ENCODE measurements around the gene EFCAB7.

Gene EFCAB7

DNA sequence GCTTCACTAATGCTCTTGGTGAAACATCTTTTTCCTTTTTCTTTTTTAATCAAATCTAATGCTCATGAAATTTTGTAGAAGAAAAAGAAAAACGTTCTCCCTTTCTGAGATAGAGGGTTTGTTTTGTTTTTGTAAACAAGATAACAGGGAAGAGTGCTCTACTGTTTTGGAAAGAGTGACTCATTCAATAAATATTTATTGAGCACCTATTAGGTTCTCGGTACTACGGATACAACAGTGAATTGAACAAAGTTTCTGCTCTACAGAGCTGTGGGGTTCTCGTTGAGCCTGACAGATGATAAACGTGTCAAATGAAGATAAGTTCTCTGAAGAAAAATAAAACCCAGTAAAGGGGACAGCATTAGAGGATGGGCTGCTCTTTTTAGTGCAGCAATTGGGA, 76.9 kb downstream of the EFCAB7 start:
- H3K9ac ChIP-seq (ENCODE audit: low read depth in 1 of 2, low read length in 2 of 2) = no peak overlapping the region
- H3K27ac ChIP-seq (ENCODE audit: low read depth, low read length) = no peak overlapping the region
- H3K36me3 ChIP-seq (ENCODE audit: control insufficient read depth in 1 of 2, insufficient read depth in 2 of 2, low read length in 2 of 2) = no peaks in the 10 kb centered on the region
- no peaks in the 10 kb centered on the region for H3K4me1 ChIP-seq (ENCODE audit: control insufficient read depth in 1 of 2, insufficient read depth in 2 of 2, low read length in 2 of 2)
- H3K4me3 ChIP-seq (ENCODE audit: low read depth in 1 of 2, low read length in 2 of 2) = no peak overlapping the region
- H3K9me3 ChIP-seq (ENCODE audit: control insufficient read depth in 1 of 2, low read length in 2 of 2) = no peaks in the 10 kb centered on the region
- H3K27me3 ChIP-seq (ENCODE audit: control insufficient read depth in 1 of 2, insufficient read depth in 2 of 2, low read length in 2 of 2) = no peaks in the 10 kb centered on the region

DNA sequence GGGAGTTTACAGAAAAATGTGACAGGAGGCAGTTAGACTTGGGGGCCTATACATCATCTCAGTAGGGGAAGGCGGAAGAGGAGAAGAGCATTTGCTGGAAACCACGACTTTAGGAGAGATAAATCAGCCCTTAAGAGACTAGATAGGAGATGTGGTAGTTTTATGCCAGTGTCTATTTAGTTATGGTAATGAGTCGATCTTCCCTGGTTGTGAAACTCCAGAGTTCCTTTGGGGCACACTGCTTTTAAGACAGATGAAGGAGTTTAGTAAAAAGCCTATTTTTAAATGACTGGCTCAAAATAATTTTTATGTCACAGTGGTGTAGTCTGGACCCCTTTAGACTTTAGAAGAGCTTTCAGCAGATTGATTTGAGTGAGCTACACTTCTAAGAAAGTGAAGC, 77.7 kb downstream of the EFCAB7 start:
- Histone ChIP-seq H3K36me3 (ENCODE audit: control insufficient read depth in 1 of 2, insufficient read depth in 2 of 2, low read length in 2 of 2) (no peaks in the 10 kb centered on the region), H3K9me3 (ENCODE audit: control insufficient read depth in 1 of 2, low read length in 2 of 2) (no peaks in the 10 kb centered on the region), H3K27ac (ENCODE audit: low read depth, low read length) (no peak overlapping the region), H3K9ac (ENCODE audit: low read depth in 1 of 2, low read length in 2 of 2) (no peak overlapping the region), H3K4me3 (ENCODE audit: low read depth in 1 of 2, low read length in 2 of 2) (no peak overlapping the region), H3K4me1 (ENCODE audit: control insufficient read depth in 1 of 2, insufficient read depth in 2 of 2, low read length in 2 of 2) (no peaks in the 10 kb centered on the region), H3K27me3 (ENCODE audit: control insufficient read depth in 1 of 2, insufficient read depth in 2 of 2, low read length in 2 of 2) (no peaks in the 10 kb centered on the region)

DNA sequence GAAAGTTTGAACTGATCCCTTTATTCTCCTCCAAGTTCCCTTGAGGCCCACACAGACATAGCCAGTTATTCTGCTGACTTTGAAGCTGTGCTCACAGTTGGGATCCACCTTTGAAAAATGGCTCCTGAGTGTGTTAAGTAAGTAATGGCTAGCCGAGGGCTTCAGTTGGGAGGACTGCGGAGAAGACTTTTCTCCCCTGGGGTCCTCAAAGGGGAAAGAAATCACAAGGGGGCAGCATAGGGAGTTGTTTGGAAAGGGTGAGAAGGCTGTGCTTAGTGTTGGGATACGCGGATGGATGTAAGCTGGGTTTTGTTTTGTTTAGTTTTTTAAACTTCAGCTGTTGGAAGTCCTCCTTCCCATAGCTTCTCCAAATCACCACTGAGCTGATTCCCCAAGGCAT, 78.1 kb downstream of the EFCAB7 start:
- Histone ChIP-seq H3K27me3 (ENCODE audit: control insufficient read depth in 1 of 2, insufficient read depth in 2 of 2, low read length in 2 of 2) (no peaks in the 10 kb centered on the region), H3K4me3 (ENCODE audit: low read depth in 1 of 2, low read length in 2 of 2) (no peak overlapping the region), H3K9me3 (ENCODE audit: control insufficient read depth in 1 of 2, low read length in 2 of 2) (no peaks in the 10 kb centered on the region), H3K4me1 (ENCODE audit: control insufficient read depth in 1 of 2, insufficient read depth in 2 of 2, low read length in 2 of 2) (no peaks in the 10 kb centered on the region), H3K27ac (ENCODE audit: low read depth, low read length) (no peak overlapping the region), H3K9ac (ENCODE audit: low read depth in 1 of 2, low read length in 2 of 2) (no peak overlapping the region), H3K36me3 (ENCODE audit: control insufficient read depth in 1 of 2, insufficient read depth in 2 of 2, low read length in 2 of 2) (no peaks in the 10 kb centered on the region)

DNA sequence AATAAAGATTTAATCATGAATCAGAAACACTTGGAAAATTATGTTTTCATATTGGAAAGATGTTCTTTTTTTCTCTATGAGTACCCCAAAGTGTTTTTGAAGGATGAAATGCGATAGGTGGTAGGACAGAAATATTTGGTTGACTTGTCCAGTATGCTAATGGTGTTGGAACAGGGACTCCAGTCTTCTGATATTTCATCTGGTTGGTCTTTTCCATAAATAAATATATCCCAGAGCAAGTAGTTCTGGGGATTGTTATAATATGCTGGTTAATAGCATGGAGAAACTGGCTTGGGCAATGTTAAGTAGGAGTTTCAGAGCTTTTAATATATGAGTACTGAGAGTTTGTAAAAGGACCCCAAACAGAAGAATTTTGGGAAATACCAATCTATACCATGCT, 78.6 kb downstream of the EFCAB7 start:
- Histone ChIP-seq H3K27ac (ENCODE audit: low read depth, low read length) (no peak overlapping the region), H3K9ac (ENCODE audit: low read depth in 1 of 2, low read length in 2 of 2) (no peak overlapping the region), H3K4me1 (ENCODE audit: control insufficient read depth in 1 of 2, insufficient read depth in 2 of 2, low read length in 2 of 2) (no peaks in the 10 kb centered on the region), H3K36me3 (ENCODE audit: control insufficient read depth in 1 of 2, insufficient read depth in 2 of 2, low read length in 2 of 2) (no peaks in the 10 kb centered on the region), H3K4me3 (ENCODE audit: low read depth in 1 of 2, low read length in 2 of 2) (no peak overlapping the region), H3K27me3 (ENCODE audit: control insufficient read depth in 1 of 2, insufficient read depth in 2 of 2, low read length in 2 of 2) (no peaks in the 10 kb centered on the region), H3K9me3 (ENCODE audit: control insufficient read depth in 1 of 2, low read length in 2 of 2) (no peaks in the 10 kb centered on the region)

DNA sequence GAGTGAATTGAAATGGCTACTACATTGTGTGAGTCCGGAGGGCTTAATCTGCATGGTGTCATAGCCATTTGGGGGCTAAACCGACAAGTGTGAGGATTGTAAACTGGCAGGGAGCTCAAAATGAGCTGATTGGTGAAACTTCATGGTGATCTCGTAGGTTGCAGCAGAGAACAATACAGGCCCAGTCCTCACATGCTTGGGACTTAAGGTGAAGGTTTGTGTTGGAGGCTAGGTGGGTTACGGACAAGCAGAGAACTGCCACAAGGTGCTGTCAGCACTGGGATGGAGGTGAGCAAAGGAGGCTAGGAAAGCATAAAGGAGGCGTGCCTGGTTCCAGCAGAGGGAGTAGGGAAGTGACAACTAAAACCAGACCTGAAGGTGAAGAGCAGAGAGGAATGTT, 79.3 kb downstream of the EFCAB7 start:
- Histone ChIP-seq H3K27ac (ENCODE audit: low read depth, low read length) (no peak overlapping the region), H3K4me3 (ENCODE audit: low read depth in 1 of 2, low read length in 2 of 2) (no peak overlapping the region), H3K9me3 (ENCODE audit: control insufficient read depth in 1 of 2, low read length in 2 of 2) (no peaks in the 10 kb centered on the region), H3K27me3 (ENCODE audit: control insufficient read depth in 1 of 2, insufficient read depth in 2 of 2, low read length in 2 of 2) (no peaks in the 10 kb centered on the region), H3K4me1 (ENCODE audit: control insufficient read depth in 1 of 2, insufficient read depth in 2 of 2, low read length in 2 of 2) (no peaks in the 10 kb centered on the region), H3K9ac (ENCODE audit: low read depth in 1 of 2, low read length in 2 of 2) (no peak overlapping the region), H3K36me3 (ENCODE audit: control insufficient read depth in 1 of 2, insufficient read depth in 2 of 2, low read length in 2 of 2) (no peaks in the 10 kb centered on the region)

DNA sequence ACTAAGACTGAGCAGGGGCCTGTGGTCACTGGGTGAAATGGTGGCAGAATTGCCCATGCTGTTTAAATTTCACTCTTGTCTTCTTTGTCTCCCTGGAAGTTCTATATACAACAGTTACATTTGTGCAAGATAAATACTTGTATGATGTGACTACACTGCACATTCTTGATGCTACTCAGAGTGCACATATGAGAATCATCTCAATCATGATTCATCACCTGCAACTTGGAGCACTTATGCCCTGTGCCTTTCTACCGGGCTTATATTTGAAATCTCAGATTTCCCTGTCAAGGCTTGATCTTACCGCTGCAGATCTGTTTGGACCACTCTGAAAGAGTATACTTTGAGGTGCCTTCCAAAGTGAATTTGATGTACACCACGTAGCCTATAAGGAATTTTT, 80.5 kb downstream of the EFCAB7 start:
- Histone ChIP-seq H3K27me3 (ENCODE audit: control insufficient read depth in 1 of 2, insufficient read depth in 2 of 2, low read length in 2 of 2) (no peaks in the 10 kb centered on the region), H3K9ac (ENCODE audit: low read depth in 1 of 2, low read length in 2 of 2) (no peak overlapping the region), H3K4me1 (ENCODE audit: control insufficient read depth in 1 of 2, insufficient read depth in 2 of 2, low read length in 2 of 2) (no peaks in the 10 kb centered on the region), H3K4me3 (ENCODE audit: low read depth in 1 of 2, low read length in 2 of 2) (no peak overlapping the region), H3K36me3 (ENCODE audit: control insufficient read depth in 1 of 2, insufficient read depth in 2 of 2, low read length in 2 of 2) (no peaks in the 10 kb centered on the region), H3K27ac (ENCODE audit: low read depth, low read length) (no peak overlapping the region), H3K9me3 (ENCODE audit: control insufficient read depth in 1 of 2, low read length in 2 of 2) (no peaks in the 10 kb centered on the region)

DNA sequence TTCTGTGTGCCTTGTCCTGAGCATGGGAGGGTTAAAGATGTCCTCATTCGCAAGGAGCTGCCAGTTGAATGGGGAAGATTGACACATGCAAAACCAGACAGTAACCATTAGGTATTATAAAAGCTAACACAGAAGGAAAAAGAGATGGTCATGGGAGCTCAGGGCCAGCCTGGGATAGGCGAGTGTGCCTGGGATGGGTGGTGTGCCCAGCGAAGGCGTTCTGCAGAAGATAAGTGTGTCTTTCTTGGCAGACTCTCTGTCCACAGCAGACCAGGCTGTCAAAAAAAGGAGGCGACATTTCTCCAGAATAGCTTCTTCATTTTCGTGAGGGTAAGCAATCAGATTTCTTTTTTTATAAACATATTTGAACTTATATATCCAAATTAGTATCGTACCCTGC, 84.0 kb downstream of the EFCAB7 start:
- H3K27ac ChIP-seq (ENCODE audit: low read depth, low read length) = no peak overlapping the region
- no peaks in the 10 kb centered on the region for H3K27me3 ChIP-seq (ENCODE audit: control insufficient read depth in 1 of 2, insufficient read depth in 2 of 2, low read length in 2 of 2)
- H3K9ac ChIP-seq (ENCODE audit: low read depth in 1 of 2, low read length in 2 of 2) = no peak overlapping the region
- H3K4me1 ChIP-seq (ENCODE audit: control insufficient read depth in 1 of 2, insufficient read depth in 2 of 2, low read length in 2 of 2) = no peaks in the 10 kb centered on the region
- H3K36me3 ChIP-seq (ENCODE audit: control insufficient read depth in 1 of 2, insufficient read depth in 2 of 2, low read length in 2 of 2) = no peaks in the 10 kb centered on the region
- no peaks in the 10 kb centered on the region for H3K9me3 ChIP-seq (ENCODE audit: control insufficient read depth in 1 of 2, low read length in 2 of 2)
- no peak overlapping the region for H3K4me3 ChIP-seq (ENCODE audit: low read depth in 1 of 2, low read length in 2 of 2)

DNA sequence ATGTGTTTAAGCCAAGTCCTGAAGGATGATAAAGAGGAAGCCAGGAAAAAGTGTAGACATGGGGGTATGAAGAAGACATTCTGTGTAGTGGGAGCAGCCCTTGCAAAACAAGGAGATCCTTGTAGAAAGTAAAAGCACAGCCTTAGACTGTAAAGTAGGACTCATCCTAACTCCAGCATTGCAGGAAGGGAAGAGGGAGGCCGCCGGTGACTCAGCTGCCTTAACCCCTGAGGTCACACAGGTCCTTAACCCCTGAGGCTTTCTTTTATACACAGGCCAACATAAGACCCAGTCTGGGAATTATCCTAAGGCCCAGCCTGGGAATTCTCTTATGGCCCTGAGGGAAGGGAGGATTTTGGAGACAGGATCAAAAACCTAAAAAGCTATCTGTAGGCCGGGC, 87.9 kb downstream of the EFCAB7 start:
- Histone ChIP-seq H3K27me3 (ENCODE audit: control insufficient read depth in 1 of 2, insufficient read depth in 2 of 2, low read length in 2 of 2) (no peaks in the 10 kb centered on the region), H3K4me3 (ENCODE audit: low read depth in 1 of 2, low read length in 2 of 2) (no peak overlapping the region), H3K4me1 (ENCODE audit: control insufficient read depth in 1 of 2, insufficient read depth in 2 of 2, low read length in 2 of 2) (no peaks in the 10 kb centered on the region), H3K9me3 (ENCODE audit: control insufficient read depth in 1 of 2, low read length in 2 of 2) (no peaks in the 10 kb centered on the region), H3K36me3 (ENCODE audit: control insufficient read depth in 1 of 2, insufficient read depth in 2 of 2, low read length in 2 of 2) (no peaks in the 10 kb centered on the region), H3K9ac (ENCODE audit: low read depth in 1 of 2, low read length in 2 of 2) (no peak overlapping the region), H3K27ac (ENCODE audit: low read depth, low read length) (no peak overlapping the region)

DNA sequence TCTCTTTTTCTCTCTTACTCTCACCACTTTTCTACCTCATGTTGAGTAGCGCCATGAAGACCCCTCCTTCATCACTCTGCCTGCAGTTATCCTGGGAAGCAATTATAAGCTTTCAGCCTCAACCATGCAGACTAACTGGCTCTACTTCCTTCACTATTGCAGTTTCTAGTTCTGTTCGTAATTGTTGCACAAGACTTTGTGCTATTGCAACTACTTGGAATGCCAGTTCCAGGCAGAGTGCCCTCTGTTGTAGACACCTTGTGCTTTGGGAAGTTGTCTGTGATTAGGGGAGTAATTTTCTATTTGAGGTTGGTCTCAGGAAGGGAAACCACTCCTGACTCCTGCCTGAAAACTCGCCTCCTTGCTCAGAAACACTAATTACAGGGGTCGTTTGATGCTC, 89.2 kb downstream of the EFCAB7 start:
- no peaks in the 10 kb centered on the region for H3K9me3 ChIP-seq (ENCODE audit: control insufficient read depth in 1 of 2, low read length in 2 of 2)
- H3K4me1 ChIP-seq (ENCODE audit: control insufficient read depth in 1 of 2, insufficient read depth in 2 of 2, low read length in 2 of 2) = no peaks in the 10 kb centered on the region
- peaks cover 0 to 7% of the 10 kb centered on the region in 2 donors for H3K36me3 ChIP-seq (ENCODE audit: control insufficient read depth in 1 of 2, insufficient read depth in 2 of 2, low read length in 2 of 2)
- H3K4me3 ChIP-seq (ENCODE audit: low read depth in 1 of 2, low read length in 2 of 2) = no peak overlapping the region
- H3K27ac ChIP-seq (ENCODE audit: low read depth, low read length) = no peak overlapping the region
- no peak overlapping the region for H3K9ac ChIP-seq (ENCODE audit: low read depth in 1 of 2, low read length in 2 of 2)
- no peaks in the 10 kb centered on the region for H3K27me3 ChIP-seq (ENCODE audit: control insufficient read depth in 1 of 2, insufficient read depth in 2 of 2, low read length in 2 of 2)

DNA sequence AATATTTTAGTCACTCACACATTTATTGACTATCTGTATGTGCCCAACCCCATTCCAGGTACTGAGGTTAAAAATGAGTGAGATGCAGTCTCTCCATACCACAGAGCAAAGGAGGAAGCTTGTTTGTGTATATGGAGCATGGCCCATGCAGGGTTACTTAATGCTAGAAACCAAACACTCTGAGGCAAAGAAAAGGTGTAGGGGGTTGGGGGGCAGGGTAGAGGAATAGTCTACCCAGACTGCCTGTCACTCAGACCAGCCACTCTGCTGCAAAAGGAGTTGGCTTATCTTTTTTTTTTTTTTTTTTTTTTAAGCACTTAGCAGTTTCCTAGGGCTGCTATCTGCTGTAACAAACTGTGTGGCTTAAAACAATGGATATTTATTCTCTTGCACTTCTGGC, 89.6 kb downstream of the EFCAB7 start:
- Histone ChIP-seq H3K4me1 (ENCODE audit: control insufficient read depth in 1 of 2, insufficient read depth in 2 of 2, low read length in 2 of 2) (no peaks in the 10 kb centered on the region), H3K36me3 (ENCODE audit: control insufficient read depth in 1 of 2, insufficient read depth in 2 of 2, low read length in 2 of 2) (peaks cover 0 to 7% of the 10 kb centered on the region in 2 donors), H3K27me3 (ENCODE audit: control insufficient read depth in 1 of 2, insufficient read depth in 2 of 2, low read length in 2 of 2) (no peaks in the 10 kb centered on the region), H3K4me3 (ENCODE audit: low read depth in 1 of 2, low read length in 2 of 2) (no peak overlapping the region), H3K9ac (ENCODE audit: low read depth in 1 of 2, low read length in 2 of 2) (no peak overlapping the region), H3K9me3 (ENCODE audit: control insufficient read depth in 1 of 2, low read length in 2 of 2) (no peaks in the 10 kb centered on the region), H3K27ac (ENCODE audit: low read depth, low read length) (no peak overlapping the region)

DNA sequence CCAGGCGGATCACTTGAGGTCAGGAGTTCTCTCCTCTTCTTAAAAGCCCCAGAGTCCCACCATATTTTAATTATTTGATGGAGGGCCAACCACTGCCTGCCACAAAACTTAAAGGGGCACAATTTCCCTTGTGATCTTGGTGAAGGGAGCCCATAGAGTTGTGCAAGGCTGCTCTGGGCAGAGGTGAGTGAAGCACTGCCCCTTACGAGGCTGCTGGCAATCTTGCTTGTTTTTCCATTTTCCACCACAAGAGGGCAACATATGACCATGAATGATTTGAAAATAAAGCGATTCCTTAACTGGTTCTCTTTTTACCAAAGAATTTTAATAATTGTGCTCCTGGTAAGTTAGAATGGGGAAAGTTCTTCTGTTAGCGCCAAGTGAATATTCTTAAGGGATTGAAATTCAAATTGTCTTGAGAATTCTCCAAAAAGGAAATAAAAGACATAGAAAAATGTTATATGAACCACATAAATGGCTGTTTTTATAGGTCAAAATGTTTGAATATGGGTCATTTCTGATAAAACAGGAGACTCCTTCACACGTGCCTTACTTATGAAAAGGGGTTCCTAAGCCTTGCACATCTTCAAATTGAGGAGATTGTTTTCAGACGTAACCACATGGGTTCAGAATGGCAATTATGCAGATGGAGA, 92.6 kb downstream of the EFCAB7 start:
- Histone ChIP-seq H3K27me3 (ENCODE audit: control insufficient read depth in 1 of 2, insufficient read depth in 2 of 2, low read length in 2 of 2) (no peaks in the 10 kb centered on the region), H3K9ac (ENCODE audit: low read depth in 1 of 2, low read length in 2 of 2) (no peak overlapping the region), H3K36me3 (ENCODE audit: control insufficient read depth in 1 of 2, insufficient read depth in 2 of 2, low read length in 2 of 2) (peaks cover 0 to 7% of the 10 kb centered on the region in 2 donors), H3K4me1 (ENCODE audit: control insufficient read depth in 1 of 2, insufficient read depth in 2 of 2, low read length in 2 of 2) (no peaks in the 10 kb centered on the region), H3K27ac (ENCODE audit: low read depth, low read length) (no peak overlapping the region), H3K4me3 (ENCODE audit: low read depth in 1 of 2, low read length in 2 of 2) (no peak overlapping the region), H3K9me3 (ENCODE audit: control insufficient read depth in 1 of 2, low read length in 2 of 2) (no peaks in the 10 kb centered on the region)
